Activated effector memory CD4-positive, alpha-beta T cell treated with anti-CD3 and anti-CD28 coated beads, Interleukin-2, amount 50 U/mL, for 16 hours (primary cell): ENCODE measurements around the gene HINT2.

Experiments
- DNase-seq: peaks from one replicate; pipeline ENCODE4 v3.0.0-alpha.2; 2020

HINT2 gene

DNA sequence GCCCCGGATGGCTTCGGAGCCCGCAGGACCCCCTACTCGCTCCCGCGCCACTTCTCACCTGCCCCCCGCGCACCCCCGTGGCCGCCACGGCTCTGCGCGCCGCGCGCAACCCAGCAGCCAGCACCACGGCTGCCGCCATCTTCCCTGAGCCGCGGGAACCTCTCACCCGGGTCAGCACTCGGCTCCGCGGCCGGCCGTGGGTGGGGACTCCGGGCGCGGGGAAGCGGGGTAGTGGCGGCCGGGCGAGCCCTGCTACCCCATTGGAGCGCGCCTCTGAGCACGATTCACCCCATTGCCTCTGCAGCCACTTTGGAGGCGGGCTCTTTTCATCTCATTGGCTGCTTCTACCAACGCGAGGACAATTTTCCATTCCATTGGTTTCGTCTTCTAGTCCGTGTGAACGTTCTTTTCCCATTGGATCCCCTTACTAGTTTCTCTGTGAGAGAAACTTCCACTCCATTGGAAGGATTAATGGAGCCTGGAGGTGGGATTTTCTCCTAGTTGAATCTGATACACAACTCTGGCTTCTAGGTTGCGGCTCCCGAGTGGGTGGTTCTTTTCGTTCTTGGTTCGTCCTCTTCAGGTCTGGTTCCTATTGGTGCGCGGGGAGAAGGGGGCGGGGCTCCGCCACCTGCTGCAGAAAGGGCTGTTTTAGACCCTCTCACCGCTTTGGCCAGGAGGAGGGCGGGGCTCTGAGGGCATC, at the start of gene HINT2:
Gene HINT2, minus strand, starts transcription at position 202 of the 703 bp plus-strand sequence. Its CDS starts 63 bp downstream, at position 139.
- peak; percentile 99 for DNase-seq

DNA sequence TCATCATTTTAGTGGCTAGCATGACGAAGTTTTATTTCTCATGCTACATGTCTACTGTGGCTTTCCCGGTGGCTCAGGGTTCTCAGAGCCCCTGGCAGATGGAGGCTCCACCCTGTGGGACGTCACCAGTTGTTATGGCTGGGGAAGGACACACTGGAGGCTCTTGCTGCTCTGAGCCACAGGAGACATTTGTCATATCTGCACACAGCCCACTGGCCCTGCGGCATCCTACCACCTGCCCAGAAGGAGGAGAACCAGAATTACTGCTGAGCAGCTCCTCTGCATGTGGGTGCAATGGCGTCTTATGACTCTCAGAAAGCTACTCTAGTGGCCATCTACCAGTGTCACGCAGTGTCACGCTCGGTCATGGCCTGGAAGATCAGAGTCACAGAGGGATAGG, 48.7 kb upstream of the HINT2 start:
- DNase-seq, result no peak

DNA sequence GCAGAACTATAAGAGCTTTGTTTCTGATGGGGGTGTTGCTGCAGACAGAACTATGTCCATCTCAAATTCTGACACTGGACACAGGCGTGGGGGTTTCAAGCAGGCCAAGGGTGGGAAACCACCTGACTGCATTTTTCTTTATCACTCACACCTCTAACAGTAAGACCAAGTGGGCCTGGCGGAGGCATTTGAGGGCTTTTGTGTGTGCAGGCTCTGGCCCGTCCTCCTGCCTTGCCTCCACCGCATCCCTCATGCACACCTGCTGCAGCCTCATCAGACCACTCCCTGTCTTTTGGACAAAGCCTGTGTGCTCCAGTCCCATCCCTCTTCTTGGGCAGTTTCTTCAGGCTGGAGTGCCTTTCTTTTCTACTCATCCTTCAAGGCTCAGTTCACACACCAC, 47.5 kb upstream of the HINT2 start:
- no peak for DNase-seq

DNA sequence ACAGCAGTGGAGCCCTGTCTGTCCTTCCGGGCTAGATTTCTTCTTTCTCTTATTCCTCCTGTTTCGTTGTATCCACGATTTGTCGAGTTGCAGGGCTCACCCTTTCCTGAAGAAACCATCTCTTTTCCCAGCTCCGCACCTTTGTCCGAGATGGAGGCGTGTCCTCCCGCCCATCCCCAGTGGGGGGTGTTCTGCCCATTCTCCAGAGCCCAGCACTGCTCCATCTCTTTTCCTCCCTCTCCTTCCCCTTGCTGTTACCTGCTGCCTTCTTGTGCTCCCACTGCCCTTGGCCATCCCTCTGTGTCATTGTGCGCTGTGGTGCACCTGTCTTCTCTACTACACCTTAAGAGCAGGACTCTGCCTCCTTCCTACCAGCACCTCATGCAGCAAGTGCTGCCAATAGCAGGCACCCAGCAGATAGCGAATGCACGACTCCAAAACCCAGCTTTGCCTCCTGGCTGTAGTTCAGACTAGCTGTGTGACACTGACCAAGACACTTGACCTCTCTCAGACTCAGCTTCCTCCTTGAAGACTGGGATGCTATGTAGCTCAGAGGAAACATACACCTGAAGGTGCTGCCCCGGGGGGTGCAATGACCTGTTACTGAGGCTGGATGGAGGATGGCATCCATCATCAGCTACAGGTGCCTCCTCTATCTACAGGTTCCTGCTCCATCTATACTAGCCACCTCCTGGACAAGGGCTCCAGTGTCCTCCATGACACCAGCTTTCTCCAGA, 46.5 kb upstream of the HINT2 start:
- peak; percentile 47 for DNase-seq

DNA sequence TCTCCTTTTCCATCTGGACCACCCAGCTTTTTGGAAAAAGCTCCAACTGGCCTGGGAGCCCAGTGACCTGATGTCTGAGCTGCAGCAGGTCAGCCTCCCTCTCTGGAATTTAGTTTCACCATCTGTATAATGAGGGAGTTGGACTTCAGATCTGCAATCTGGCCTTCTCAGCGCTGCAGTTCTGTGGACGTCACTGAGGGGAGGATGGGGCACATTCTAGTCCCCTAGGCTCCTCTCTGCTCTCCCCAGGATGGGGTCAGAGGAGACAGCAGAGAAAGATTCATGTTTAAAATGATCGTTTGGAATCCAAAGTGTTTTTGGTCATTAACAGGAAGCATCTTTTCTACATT, 45.1 kb upstream of the HINT2 start:
- no peak for DNase-seq

DNA sequence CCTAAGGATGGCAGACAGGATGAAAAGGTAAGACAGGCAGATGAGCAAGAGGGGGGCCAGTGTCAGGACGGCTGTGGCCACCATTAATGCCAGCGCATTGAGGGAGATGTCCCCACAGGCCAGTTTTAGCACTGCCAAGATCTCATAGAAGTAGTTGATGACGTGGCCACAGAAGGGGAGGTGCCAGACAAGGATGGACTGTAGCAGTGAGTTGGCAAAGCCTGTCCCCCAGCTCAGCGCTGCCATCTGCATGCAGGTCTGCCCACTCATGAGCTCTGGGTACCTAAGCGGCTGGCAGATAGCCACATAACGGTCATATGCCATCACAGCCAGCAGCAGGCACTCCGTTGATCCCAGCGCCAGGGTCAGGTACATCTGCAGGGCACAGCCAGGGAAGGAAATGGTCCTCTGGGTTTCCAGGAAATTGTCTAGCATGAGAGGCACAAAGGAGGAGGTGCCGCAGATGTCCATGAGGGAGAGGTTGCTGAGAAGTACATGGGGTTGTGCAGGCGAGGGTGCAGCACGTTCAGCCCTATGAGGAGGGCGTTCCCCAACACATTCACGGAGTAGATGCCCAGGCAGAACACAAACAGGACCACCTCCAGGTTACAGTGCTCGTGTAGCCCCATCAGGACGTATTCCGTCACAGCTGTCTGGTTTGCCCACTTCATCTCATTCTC, 44.6 kb upstream of the HINT2 start:
- DNase-seq, result peak; percentile 62

DNA sequence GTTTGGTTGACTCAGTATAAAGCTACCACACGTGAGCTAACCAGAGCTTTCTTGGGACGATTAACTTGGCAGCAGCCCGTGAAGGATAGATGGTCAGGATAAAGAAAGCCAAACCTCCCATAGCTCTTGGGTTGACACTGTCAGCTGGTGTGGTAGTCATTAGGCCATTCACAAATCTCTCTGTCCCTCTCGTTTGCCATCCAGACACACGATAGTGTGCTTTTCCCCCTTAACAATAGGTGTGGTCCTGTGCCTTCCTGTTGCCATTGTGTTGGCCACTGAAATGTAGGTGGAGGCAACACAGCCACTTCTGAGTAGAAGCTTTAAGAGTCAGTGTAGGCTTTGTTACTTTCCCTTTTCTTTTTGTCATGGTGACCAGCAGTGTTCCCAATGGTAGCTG, 43.6 kb upstream of the HINT2 start:
- DNase-seq, result no peak

DNA sequence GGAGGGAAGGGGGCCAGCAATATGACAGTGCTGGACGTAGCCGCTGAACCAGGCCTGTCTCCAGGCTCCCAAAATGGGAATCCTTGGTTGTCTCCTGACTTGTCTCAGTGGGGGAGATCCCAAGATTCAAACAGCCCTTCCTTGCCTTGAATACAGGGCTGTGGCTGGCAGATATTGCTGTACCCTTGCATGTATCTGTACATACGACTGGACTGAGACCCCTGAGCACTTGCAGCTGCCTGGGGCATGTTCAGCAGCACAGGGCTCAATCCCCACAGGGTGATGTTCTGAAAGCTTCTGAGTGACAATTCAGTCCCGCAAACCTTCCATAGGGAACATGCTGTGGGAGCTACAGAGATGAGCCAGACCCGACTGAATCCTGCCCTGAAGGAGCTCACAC, 42.0 kb upstream of the HINT2 start:
- peak; percentile 34 for DNase-seq

DNA sequence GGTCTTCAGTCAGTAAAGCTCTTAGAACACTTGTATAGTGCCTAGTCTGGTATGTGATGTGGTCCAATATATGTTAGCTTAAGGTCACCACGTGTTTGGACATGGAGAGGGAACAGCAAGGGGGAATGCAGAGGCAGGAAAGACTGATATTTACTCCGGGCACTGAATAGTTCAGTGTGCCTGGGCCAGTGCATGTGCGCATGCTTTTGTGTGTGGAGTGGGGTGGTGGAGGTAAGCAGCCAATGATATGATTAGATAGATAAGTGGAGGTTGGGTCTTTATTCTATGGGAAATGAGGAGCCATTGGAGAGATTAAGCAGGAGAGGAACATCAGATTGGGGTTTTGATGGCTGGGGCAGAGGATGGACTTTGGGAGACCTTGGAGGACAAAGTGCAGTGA, 41.4 kb upstream of the HINT2 start:
- DNase-seq, result no peak

DNA sequence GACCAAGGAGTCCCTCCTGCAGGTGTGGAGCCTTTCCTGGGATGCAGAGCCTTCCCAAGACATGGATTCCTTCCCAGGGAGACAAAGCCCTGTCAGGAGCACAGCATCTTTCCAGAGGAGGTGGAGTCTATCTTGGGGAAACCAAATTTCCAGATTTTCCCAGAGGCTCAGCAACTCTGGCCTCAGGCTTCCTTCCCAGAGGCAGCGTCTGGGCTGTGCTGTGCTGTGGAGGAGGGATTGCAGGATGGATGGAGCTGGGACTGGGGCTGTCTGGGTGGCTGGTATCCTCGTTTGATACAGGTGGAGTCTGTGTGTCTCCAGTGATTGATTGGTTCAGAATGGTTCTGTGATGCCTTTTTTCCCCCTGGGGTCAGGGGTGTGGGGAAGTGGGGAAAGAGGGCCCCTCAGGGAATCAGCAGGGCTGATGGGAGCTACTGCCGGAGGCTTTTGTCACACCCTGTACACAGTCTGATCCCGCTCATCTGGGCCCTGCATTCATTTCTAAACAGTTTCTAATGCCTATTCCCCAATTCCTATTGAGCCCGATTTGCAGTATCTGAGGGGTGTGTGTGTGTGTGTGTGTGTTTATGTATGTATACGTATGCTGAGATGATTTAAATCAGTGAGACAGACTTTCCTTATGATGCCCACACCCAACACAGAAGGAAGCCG, 39.4 kb upstream of the HINT2 start:
- DNase-seq, result no peak

DNA sequence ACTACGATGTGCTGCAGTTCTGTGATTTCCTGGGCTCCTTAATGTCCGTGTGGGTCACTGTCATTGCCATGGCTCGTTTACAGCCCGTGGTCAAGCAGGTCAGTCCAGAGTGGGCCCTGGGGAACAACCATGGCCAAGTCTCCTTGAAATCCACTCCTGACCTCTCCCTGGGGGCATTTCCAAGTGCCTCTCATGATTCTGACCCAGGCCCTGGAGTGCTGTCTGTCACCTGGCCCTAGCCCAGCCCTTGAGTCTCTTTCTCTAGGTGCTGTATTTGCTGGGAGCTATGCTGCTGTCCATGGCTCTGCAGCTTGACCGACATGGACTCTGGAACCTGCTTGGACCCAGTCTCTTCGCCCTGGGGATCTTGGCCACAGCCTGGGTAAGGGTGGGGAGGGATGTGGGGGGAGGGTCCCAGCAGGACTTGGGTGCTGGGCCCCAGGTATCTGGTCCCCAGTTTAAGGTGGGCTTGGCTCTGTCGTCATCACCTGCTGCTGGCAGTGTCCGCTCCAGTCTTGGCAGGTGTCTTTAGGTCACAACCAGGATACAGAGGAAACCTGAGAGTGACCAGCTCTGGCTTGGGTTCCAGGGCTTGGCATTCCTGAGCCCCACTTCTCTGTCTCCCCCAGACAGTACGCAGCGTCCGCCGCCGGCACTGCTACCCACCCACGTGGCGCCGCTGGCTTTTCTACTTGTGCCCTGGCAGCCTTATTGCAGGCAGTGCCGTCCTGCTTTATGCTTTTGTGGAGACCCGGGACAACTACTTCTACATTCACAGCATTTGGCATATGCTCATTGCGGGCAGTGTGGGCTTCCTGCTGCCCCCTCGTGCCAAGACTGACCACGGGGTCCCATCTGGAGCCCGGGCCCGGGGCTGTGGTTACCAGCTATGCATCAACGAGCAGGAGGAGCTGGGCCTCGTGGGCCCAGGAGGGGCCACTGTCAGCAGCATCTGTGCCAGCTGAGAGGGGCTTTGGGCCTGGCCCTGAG, 38.3 kb upstream of the HINT2 start:
- DNase-seq, result peak; percentile 36

DNA sequence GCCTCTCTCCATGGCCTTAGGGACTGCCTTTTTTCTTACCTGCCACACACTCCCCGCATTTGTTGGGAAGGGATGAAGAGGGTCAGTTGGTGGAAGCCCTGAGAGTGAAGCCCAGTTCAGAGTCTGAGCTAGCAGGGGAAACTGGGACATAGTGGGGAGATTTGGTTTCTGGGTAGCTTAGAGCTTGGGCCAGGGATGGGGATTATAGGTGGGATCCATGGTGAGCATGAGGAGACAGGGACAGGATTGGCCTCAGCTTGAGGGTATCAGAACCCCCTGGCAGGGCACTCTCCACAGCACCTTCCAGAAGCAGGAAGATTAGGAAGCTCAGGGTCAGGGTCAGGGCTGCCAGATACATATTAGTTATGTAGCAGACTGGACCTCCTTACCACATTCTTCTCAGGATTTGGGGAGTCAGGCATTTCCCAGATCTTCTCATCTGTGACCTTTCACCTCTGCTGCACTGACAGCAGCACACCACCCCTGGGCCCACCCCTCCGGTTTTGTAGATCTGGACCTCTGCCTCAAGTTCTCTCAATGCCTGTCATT, 37.5 kb upstream of the HINT2 start:
- no peak for DNase-seq

DNA sequence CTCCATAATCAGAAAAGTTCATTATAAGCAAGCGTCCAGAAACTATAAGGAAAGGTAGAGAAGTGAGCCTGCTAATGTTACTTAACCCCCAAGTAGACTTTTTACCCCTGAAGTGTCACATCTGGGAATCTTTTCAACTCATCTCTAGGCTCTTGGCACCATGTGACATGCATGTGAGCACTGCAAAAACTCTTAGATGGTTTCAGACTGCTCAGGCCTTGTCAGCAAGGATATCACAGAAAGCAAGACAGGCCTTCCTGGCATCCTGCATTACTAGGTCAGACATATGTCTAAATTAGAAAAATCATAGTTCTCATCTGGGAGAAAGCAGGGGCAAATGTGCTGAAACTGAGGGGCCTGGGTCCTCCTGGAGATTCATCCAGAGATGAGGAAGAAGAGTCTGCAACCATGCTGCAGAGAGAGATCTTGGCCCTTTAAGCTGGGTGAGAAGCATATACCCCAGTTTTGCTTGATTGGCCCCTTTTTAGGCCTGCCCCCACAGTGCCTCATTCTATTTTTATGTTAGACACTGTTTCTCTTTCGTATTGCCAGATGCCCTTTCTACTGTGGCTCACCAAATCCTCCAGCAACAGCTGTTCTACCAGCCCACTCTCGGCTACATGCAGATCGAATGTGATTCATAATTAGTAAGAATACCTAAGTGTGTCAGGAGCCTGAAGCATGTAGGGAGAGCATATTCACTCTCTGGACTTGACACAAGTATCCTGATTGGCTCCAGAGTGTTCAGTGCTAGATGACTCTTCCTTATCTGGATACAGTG, 33.1 kb upstream of the HINT2 start:
- peak; percentile 53 for DNase-seq

DNA sequence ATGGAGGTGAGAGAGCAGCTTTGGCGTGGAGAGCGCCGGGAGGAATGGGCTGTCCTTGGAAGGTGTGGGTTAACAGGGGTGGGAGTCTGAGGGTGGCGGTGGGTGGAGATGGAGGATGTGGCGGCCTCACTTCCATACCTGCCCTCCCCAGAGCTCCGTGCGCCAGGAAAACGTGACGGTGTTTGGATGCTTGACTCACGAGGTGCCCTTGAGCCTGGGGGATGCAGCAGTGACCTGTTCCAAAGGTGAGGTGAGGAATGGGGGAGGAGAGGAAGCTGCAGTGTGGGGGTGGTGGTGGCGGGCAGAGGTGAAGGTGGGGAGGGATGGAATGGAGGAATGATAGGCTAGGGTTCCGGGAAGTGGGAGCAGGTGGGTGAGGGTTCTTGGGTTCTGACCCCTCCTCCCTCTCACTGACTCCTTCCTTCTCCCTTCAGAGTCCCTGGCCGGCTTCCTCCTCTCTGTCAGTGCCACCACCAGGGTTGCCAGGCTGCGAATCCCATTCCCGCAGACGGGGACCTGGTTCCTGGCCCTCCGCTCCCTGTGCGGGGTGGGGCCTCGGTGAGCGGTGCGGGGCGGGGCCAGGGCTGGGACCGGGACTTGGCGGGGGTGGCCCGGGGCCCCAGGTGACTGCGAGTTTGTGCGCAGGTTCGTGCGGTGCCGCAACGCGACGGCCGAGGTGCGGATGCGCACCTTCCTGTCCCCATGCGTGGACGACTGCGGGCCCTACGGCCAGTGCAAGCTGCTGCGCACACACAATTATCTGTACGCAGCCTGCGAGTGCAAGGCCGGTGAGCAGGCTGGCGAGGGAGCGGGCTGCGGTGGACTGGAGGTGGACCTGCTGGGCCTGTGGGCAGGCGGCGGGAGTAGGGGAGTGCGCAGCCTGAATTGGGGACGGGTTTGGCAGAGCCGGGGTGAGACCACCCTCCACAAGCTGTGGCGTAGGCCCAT, 31.3 kb upstream of the HINT2 start:
- no peak for DNase-seq

DNA sequence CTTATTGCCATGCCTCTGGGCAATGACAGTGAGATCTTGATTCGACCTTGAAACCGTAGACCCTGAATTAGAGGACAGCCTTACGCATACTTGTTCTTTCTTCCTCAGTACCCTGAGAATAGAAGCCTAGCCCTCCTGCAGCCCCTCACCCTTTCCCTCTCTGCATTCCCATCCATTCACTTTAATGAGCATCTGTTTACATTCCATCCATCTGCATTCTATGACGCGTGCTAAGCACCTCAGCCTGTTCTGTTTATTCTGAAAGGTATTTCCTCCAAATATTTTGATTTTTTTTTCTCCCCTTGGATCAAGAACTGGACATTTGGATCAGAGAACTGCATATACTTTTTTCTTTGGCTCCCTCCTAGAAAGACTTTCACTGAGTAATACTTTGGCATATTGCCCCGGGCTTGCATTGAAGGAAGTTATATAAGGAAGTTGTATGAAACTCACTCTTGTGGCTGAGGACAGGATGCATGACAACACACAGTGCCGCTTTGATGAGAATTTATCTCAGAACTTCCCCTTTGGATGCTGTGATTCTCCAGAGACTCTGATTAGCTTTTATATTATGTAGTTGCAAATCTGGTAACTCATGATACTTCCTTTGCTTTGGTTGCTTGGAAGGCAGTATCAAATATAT, 29.9 kb upstream of the HINT2 start:
- no peak for DNase-seq

DNA sequence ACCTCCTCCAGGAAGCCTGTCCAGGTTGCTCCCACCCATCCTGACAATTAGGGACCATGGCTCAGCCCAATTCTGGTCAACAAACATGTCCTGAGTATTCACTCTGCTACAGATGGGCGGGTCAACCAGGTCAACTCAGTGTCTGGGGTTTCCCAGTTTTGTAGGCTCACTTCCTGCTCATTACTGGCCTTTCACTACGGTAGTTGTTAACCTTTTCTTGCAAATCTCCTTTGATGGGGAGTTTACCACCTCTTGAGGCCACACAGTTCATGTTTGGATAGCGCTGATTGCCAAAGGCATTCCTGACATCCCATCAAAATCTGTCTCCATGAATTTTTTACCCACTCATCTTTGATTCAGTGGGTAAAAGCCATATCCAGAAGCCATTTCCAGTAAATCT, 28.0 kb upstream of the HINT2 start:
- no peak for DNase-seq

DNA sequence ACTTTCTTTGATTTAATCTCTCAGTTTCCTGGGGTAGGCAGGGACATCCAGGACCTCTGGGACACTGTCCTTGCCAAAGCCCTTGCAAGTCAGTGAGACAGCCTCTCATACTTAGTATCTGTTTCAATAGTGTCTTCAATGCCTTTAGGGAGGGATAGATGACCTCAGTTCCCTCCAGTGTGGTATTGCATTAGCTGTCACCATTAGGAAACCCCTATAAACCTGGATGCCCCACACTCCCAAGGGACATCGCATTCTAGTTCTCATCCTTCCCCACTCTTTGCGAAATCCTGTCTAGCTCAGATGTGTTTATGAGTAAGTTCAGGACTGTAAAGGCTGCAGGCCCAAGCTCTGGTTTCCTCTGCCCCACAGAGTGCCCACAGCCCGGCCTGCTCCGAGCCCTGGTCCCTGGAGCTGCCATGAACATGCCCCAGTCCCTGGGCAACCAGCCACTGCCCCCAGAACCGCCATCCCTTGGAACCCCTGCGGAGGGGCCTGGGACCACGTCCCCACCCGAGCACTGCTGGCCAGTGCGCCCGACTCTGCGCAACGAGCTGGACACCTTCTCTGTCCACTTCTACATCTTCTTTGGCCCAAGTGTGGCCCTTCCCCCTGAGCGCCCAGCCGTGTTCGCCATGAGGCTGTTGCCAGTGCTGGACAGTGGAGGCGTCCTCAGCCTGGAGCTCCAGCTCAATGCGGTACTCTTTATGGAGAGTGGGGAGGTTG, 27.3 kb upstream of the HINT2 start:
- no peak for DNase-seq

DNA sequence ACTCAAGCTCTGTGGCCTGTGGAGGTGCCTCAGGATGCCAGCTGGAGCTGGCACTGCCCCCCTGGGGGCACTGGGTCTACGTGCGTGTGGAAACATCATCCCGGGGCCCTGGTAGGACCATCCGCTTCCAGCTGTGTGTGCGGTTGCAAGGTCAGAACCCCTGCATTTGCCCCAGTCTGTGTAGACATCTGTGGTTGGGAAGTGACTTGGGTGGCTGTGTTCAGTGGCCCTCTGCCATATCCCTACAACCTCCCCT, 26.7 kb upstream of the HINT2 start:
- no peak for DNase-seq
